ENCODE measurements around the gene DOK5. TPM values are rescaled to one million over a fixed set of nuclear protein-coding genes. Genes with fewer than 3 reads are reported as not detected.

DOK5 gene
- total RNA-seq, 1 donor from 2014 or later: 3.3 TPM

DNA sequence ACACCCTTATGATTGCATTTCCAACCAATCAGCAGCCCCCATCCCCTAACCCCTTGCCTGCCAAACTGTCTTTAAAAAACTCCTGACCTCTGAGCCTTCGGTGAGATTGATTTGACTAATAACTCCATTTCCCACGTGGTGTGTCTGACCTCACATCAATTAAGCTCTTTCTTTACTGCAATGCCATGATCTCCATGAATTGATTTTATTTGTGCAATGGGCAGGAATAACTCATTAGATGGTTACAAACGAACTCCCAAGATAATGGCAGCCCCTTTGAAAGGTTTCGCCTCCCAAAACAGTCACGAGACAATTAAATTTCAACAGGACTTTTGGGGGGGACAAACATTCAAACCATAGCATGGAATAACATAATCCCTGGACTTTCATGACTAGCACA lies 161.2 kb downstream of the DOK5 start:
- Mint-ChIP-seq H3K36me3 (no peaks in the 10 kb centered on the region), H3K9me3 (peaks cover 3% of the 10 kb centered on the region), H3K4me1 (no peaks in the 10 kb centered on the region), H3K27me3 (ENCODE audit: low read depth) (no peaks in the 10 kb centered on the region), H3K27ac (no peak overlapping the region), H3K4me3 (no peak overlapping the region)
- no peak for DNase-seq (ENCODE audit: low spot score in 2 of 2, unreplicated experiment in 2 of 2)
- TF ChIP-seq, protein P1, sequence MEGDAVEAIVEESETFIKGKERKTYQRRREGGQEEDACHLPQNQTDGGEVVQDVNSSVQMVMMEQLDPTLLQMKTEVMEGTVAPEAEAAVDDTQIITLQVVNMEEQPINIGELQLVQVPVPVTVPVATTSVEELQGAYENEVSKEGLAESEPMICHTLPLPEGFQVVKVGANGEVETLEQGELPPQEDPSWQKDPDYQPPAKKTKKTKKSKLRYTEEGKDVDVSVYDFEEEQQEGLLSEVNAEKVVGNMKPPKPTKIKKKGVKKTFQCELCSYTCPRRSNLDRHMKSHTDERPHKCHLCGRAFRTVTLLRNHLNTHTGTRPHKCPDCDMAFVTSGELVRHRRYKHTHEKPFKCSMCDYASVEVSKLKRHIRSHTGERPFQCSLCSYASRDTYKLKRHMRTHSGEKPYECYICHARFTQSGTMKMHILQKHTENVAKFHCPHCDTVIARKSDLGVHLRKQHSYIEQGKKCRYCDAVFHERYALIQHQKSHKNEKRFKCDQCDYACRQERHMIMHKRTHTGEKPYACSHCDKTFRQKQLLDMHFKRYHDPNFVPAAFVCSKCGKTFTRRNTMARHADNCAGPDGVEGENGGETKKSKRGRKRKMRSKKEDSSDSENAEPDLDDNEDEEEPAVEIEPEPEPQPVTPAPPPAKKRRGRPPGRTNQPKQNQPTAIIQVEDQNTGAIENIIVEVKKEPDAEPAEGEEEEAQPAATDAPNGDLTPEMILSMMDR (IDR thresholded peaks at IDR 0.05; ENCODE audit: unreplicated experiment): no peak

DNA sequence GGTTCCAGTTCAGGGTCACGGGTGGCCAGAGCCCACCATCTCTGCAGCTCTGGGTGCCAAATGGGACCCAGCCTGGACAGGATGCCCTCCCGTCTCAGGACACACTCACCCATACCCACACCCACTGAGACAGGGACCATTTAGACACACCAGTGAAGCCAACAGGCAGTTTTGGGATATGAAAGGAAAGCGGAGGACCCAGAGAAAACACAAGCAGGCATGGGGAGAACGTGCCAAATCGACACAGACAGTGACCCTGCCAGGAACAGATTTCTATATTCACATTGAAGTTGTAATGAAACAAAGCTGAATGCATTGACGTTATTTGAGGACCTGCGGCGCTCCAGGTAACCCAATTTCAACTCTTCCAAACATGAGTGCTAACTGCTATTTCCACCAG lies 164.5 kb downstream of the DOK5 start:
- TF ChIP-seq, protein P1 (IDR thresholded peaks at IDR 0.05; ENCODE audit: unreplicated experiment): no peak
- no peak overlapping the region for H3K4me3 Mint-ChIP-seq
- H3K27me3 Mint-ChIP-seq (ENCODE audit: low read depth): no peaks in the 10 kb centered on the region
- DNase-seq (ENCODE audit: low spot score in 2 of 2, unreplicated experiment in 2 of 2): no peak
- no peak overlapping the region for H3K27ac Mint-ChIP-seq
- H3K36me3 Mint-ChIP-seq: no peaks in the 10 kb centered on the region
- no peaks in the 10 kb centered on the region for H3K4me1 Mint-ChIP-seq
- peaks cover 3% of the 10 kb centered on the region for H3K9me3 Mint-ChIP-seq

DNA sequence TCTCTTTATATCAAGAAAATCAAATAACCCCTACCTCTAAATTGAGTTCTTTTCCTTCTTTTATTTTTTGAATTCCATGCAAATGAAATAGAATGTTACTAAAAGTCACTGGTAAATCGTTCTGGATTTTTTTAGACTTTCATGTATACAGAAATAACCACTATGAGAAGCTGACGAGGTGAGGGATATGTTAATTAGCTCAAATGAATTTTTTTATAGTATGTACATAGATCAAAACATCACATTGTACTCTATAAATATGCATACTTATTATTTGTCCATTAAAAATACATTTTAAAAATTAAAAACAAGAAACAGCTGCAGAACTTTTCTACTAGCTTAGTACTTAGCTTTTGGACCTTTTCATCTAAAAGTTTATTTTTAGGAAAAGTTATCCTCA lies 165.4 kb downstream of the DOK5 start:
- H3K27ac Mint-ChIP-seq: no peak overlapping the region
- DNase-seq (ENCODE audit: low spot score in 2 of 2, unreplicated experiment in 2 of 2): no peak

DNA sequence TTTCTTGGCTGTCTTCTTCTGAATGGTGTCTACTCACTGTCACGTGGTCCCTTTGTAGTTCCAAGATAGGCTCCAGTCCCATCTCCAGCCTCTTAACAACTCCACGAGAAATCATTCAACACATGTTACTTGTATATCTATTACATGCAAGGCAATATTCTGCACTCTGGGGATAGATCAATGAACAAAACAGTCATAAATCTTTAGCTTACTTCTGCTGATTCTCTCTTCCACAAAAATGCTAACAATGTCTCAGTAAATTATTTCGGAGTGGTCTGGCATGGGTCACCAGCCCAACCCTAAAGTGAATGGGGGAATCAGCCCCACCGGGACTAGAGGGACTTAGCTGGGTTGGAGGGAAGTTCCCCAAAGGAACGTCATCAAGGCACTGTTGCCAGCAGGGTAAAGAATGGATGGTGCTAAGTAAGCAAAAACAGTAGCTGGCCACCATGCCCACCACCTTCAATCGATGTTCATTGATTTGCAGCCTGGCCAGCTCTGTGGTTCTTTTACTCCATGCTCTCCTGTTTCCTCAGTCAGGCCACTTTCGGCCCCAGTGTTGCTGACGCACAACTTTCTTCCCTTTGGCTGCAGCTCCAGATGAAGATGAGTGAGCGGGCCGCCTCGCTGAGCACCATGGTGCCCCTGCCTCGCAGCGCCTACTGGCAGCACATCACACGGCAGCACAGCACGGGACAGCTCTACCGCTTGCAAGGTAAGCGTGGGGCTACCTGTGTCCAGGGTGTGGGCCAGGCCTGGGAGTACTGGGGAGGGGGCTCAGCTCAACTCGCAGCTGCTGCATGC lies 167.7 kb downstream of the DOK5 start:
- Mint-ChIP-seq H3K27me3 (ENCODE audit: low read depth) (no peaks in the 10 kb centered on the region), H3K9me3 (no peaks in the 10 kb centered on the region), H3K36me3 (no peaks in the 10 kb centered on the region), H3K27ac (no peak overlapping the region), H3K4me1 (peaks cover 2% of the 10 kb centered on the region), H3K4me3 (no peak overlapping the region)
- TF ChIP-seq, protein P1 (IDR thresholded peaks at IDR 0.05; ENCODE audit: unreplicated experiment): no peak
- DNase-seq (ENCODE audit: low spot score in 2 of 2, unreplicated experiment in 2 of 2): no peak

More for the DNA sequence above, 165.4 kb downstream of the DOK5 start:
- Mint-ChIP-seq H3K9me3 (peaks cover 2% of the 10 kb centered on the region), H3K36me3 (no peaks in the 10 kb centered on the region), H3K4me3 (no peak overlapping the region), H3K27me3 (ENCODE audit: low read depth) (no peaks in the 10 kb centered on the region), H3K4me1 (no peaks in the 10 kb centered on the region)
- TF ChIP-seq, protein P1 (IDR thresholded peaks at IDR 0.05; ENCODE audit: unreplicated experiment): no peak

DNA sequence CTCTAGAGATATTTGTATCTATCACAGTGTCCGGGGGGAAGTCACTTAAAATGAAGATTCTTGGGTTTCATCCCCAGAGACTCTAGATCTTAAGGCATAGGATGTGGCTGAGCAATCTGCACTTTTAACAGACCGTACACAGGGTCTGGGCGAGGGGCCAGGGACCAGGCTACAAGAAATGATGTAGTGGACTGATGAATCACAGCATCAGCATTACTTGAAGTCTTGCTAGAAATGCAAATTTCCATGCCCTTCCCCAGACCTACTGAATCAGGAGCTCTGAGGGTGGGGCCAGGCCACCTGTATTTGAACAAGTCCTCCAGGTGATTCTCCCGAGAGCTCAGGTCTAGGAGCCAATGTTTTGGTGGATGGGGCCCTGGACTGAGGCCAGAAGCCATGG lies 168.4 kb downstream of the DOK5 start:
- Mint-ChIP-seq H3K36me3 (no peaks in the 10 kb centered on the region), H3K4me3 (no peak overlapping the region), H3K27ac (no peak overlapping the region), H3K27me3 (ENCODE audit: low read depth) (no peaks in the 10 kb centered on the region), H3K4me1 (peaks cover 2% of the 10 kb centered on the region), H3K9me3 (no peaks in the 10 kb centered on the region)
- no peak for DNase-seq (ENCODE audit: low spot score in 2 of 2, unreplicated experiment in 2 of 2)
- TF ChIP-seq, protein P1 (IDR thresholded peaks at IDR 0.05; ENCODE audit: unreplicated experiment): no peak
